ENCODE measurements around the gene KCTD5. TPM values are rescaled to one million over a fixed set of nuclear protein-coding genes. Genes with fewer than 3 reads are reported as not detected.
"Not testable (repeated sequence)": the region's sequence is repeated elsewhere in the genome, so short reads cannot be mapped to it uniquely, and the experiment has no call there.

Gene KCTD5
- total RNA-seq, 1 donor from 2014 or later = 21.6 TPM

- H2AFZ ChIP-seq (replicated peaks); H3K9ac ChIP-seq; H3K4me3 Mint-ChIP-seq; H4K20me1 ChIP-seq (ENCODE audit: low read depth); H3K79me2 ChIP-seq (ENCODE audit: low read depth); H3K27ac ChIP-seq; H3K27ac Mint-ChIP-seq; H3K4me1 Mint-ChIP-seq; H3K27me3 ChIP-seq; H3K4me3 ChIP-seq; H3K9me3 Mint-ChIP-seq; H3K4me2 ChIP-seq; H3F3A ChIP-seq (ENCODE audit: low read depth); H3K36me3 ChIP-seq; H3K36me3 Mint-ChIP-seq; H3K9me3 ChIP-seq (ENCODE audit: low read depth); H3K4me1 ChIP-seq; H3K27me3 Mint-ChIP-seq (ENCODE audit: insufficient read depth, low read depth): not testable (repeated sequence)
- TF ChIP-seq, protein P1, sequence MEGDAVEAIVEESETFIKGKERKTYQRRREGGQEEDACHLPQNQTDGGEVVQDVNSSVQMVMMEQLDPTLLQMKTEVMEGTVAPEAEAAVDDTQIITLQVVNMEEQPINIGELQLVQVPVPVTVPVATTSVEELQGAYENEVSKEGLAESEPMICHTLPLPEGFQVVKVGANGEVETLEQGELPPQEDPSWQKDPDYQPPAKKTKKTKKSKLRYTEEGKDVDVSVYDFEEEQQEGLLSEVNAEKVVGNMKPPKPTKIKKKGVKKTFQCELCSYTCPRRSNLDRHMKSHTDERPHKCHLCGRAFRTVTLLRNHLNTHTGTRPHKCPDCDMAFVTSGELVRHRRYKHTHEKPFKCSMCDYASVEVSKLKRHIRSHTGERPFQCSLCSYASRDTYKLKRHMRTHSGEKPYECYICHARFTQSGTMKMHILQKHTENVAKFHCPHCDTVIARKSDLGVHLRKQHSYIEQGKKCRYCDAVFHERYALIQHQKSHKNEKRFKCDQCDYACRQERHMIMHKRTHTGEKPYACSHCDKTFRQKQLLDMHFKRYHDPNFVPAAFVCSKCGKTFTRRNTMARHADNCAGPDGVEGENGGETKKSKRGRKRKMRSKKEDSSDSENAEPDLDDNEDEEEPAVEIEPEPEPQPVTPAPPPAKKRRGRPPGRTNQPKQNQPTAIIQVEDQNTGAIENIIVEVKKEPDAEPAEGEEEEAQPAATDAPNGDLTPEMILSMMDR (IDR thresholded peaks at IDR 0.05) = peak; percentile 50
- DNase-seq (ENCODE audit: low spot score) = peak; percentile 15
Measured at GRCh38 chr16:2660755-2661373, 21.5 kb upstream of the KCTD5 start.

- H2AFZ ChIP-seq (replicated peaks) = no peak overlapping the region
- H3K79me2 ChIP-seq (ENCODE audit: low read depth) = no peaks in the 10 kb centered on the region
- Mint-ChIP-seq H3K9me3 (no peaks in the 10 kb centered on the region), H3K27me3 (ENCODE audit: insufficient read depth, low read depth) (no peaks in the 10 kb centered on the region), H3K4me1 (no peaks in the 10 kb centered on the region), H3K4me3 (no peak overlapping the region), H3K27ac (no peak overlapping the region), H3K36me3 (no peaks in the 10 kb centered on the region)
- no peaks in the 10 kb centered on the region for H3K27me3 ChIP-seq
- TF ChIP-seq, protein P1 (IDR thresholded peaks at IDR 0.05) = no peak
- no peak for TF ChIP-seq EZH2phosphoT487 (IDR thresholded peaks at IDR 0.05)
- no peak for TF ChIP-seq EZH2 (IDR thresholded peaks at IDR 0.05)
- no peak overlapping the region for H3K9ac ChIP-seq
- no peak overlapping the region for H3K4me2 ChIP-seq
- no peak overlapping the region for H3K4me3 ChIP-seq
- H3K36me3 ChIP-seq = no peaks in the 10 kb centered on the region
- no peaks in the 10 kb centered on the region for H3K4me1 ChIP-seq
- no peak overlapping the region for H3K27ac ChIP-seq
- no peaks in the 10 kb centered on the region for H4K20me1 ChIP-seq (ENCODE audit: low read depth)
- no peaks in the 10 kb centered on the region for H3F3A ChIP-seq (ENCODE audit: low read depth)
- no peak for DNase-seq (ENCODE audit: low spot score)
- no peaks in the 10 kb centered on the region for H3K9me3 ChIP-seq (ENCODE audit: low read depth)
Measured at GRCh38 chr16:2663553-2664546, 18.5 kb upstream of the KCTD5 start.

- Histone ChIP-seq H3K4me3 (no peak overlapping the region), H2AFZ (replicated peaks) (no peak overlapping the region), H3K79me2 (ENCODE audit: low read depth) (no peaks in the 10 kb centered on the region), H3K9me3 (ENCODE audit: low read depth) (no peaks in the 10 kb centered on the region), H3K27me3 (no peaks in the 10 kb centered on the region), H3F3A (ENCODE audit: low read depth) (no peaks in the 10 kb centered on the region), H3K4me1 (no peaks in the 10 kb centered on the region), H3K9ac (no peak overlapping the region), H3K36me3 (no peaks in the 10 kb centered on the region), H3K27ac (no peak overlapping the region), H4K20me1 (ENCODE audit: low read depth) (peaks cover 3% of the 10 kb centered on the region), H3K4me2 (no peak overlapping the region)
- no peak for DNase-seq (ENCODE audit: low spot score)
- Mint-ChIP-seq H3K27me3 (ENCODE audit: insufficient read depth, low read depth) (no peaks in the 10 kb centered on the region), H3K36me3 (no peaks in the 10 kb centered on the region), H3K9me3 (no peaks in the 10 kb centered on the region), H3K4me1 (peaks cover under 1% of the 10 kb centered on the region), H3K27ac (no peak overlapping the region), H3K4me3 (no peak overlapping the region)
- TF ChIP-seq EZH2phosphoT487 (IDR thresholded peaks at IDR 0.05) = no peak
Measured at GRCh38 chr16:2664574-2664982, 17.7 kb upstream of the KCTD5 start.

- H2AFZ ChIP-seq (replicated peaks); H3K27ac ChIP-seq; H3K36me3 Mint-ChIP-seq; H3K27ac Mint-ChIP-seq; H3K4me3 ChIP-seq; H3K4me1 Mint-ChIP-seq; H3K79me2 ChIP-seq (ENCODE audit: low read depth); H3K9me3 Mint-ChIP-seq; H3K36me3 ChIP-seq; H3K4me2 ChIP-seq; H3K27me3 ChIP-seq; H3K4me1 ChIP-seq; H3K4me3 Mint-ChIP-seq; H3K9me3 ChIP-seq (ENCODE audit: low read depth); H3K9ac ChIP-seq; DNase-seq (ENCODE audit: low spot score); H3K27me3 Mint-ChIP-seq (ENCODE audit: insufficient read depth, low read depth); H3F3A ChIP-seq (ENCODE audit: low read depth): not testable (repeated sequence)
- peaks cover 10% of the 10 kb centered on the region for H4K20me1 ChIP-seq (ENCODE audit: low read depth)
Measured at GRCh38 chr16:2666671-2667070, 15.7 kb upstream of the KCTD5 start.

DNA sequence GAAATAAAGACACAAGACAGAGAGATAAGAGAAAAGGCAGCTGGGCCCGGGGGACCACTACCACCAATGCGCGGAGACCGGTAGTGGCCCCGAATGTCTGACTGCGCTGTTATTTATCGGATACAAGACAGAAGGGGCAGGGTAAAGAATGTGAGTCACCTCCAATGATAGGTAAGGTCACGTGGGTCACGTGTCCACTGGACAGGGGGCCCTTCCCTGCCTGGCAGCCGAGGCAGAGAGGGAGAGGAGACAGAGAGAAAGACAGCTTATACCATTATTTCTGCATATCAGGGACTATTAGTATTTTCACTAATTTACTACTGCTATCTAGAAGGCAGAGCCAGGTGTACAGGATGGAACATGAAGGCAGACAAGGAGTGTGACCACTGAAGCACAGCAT, 12.7 kb upstream of the KCTD5 start:
- H3K4me3 Mint-ChIP-seq; H2AFZ ChIP-seq (replicated peaks): not testable (repeated sequence)

More for the DNA sequence above, 12.7 kb upstream of the KCTD5 start:
- H3K9me3 ChIP-seq (ENCODE audit: low read depth); H3K36me3 Mint-ChIP-seq; H3K4me3 ChIP-seq; H3K9me3 Mint-ChIP-seq; H3K27ac Mint-ChIP-seq; H3K4me1 ChIP-seq; H3K27ac ChIP-seq; H3K27me3 Mint-ChIP-seq (ENCODE audit: insufficient read depth, low read depth); H3K36me3 ChIP-seq; H3K4me2 ChIP-seq; H3K27me3 ChIP-seq; DNase-seq (ENCODE audit: low spot score); H3K9ac ChIP-seq: not testable (repeated sequence)
- H3K4me1 Mint-ChIP-seq = peaks cover 18% of the 10 kb centered on the region
- Histone ChIP-seq H3K79me2 (ENCODE audit: low read depth) (peaks cover 13% of the 10 kb centered on the region), H3F3A (ENCODE audit: low read depth) (peaks cover 18% of the 10 kb centered on the region), H4K20me1 (ENCODE audit: low read depth) (peaks cover 20% of the 10 kb centered on the region)

Measured in neural progenitor cell (in vitro differentiated cells).